RPMI8226 (cell line): ENCODE results near the gene CYP26A1.

ENCODE experiments used
- DNase-seq: peaks from one replicate; pipeline ENCODE4 v3.0.0-alpha.2; 2015

The CYP26A1 gene

GRCh38 chr10:93126483-93127052 lies 52.9 kb downstream of the CYP26A1 start:
- DNase-seq, result no peak
